HT-29 (cell line): ENCODE measurements around the gene PACRG. TPM values are rescaled to one million over a fixed set of nuclear protein-coding genes. Genes with fewer than 3 reads are reported as not detected.

Source experiments
- DNase-seq: peaks from one replicate; pipeline ENCODE4 v3.0.0-alpha.2; 2015; ENCODE audit warnings: low spot score
- total RNA-seq: library from RNA; depleted of rRNA; stranded (reverse); fragments of >200 nt; shearing (Covaris generic); gene quantifications from 2 replicates; pipeline ENCODE4 v1.2.3, GENCODE V29; 2014

PACRG gene
- total RNA-seq, 1 experiment from 2014 or later, result 0.81 TPM

DNA sequence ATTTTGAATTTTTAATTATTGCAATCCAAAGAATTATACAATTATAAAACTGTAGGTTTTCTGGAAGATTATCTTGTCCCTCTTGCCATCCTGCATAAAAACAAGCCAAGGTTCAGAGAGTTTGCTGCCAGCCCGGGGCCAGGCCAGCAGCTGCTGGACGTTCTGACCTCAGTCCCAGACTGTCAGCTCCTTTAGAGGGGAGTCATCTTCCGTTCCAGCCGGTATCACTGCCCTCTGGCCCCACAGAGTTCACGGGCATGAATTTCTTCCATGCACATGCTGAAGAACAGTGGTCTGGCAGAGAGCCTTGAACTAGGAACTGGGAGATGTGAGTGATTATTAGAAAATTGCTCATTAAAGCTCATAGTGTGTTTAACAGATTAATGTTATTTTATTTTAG, 556.4 kb downstream of the PACRG start:
- DNase-seq, result no peak

DNA sequence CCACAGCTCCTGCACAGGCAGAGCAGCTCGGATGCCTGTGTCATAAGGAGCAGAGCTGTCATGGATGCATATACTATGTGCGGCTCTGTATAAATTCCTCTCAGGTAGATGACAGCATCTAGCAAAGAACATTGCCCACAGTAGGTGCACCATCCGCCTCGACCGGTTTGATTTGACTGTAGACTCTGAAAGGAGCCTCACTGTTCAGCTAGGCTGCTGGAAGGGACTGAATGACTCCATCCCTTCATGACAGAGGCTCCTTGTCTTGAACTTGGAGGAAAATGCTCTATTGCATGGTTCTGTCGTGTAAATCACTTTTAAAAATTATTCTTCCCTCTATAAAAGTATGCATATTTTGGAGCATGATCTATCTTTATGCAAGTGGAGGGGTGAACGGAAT, 557.9 kb downstream of the PACRG start:
- no peak for DNase-seq

DNA sequence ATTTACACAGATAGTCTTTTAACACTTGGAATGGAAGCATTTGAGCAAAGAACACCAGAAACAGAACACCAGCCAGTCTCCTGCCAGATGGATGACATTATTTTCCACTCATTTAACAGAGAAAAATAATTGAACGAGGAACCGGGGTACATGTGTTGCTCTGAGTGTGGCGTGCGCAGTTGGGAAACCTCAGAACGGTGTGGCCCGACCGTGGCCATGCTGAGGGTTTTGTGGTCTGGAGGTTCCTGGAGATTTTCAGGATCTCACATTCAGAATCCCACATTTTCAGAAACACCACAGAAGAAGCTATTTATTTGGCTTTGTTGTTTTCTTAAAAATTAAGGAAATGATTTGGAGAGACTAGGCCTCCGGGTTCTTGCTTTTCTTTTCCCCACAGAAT, 559.9 kb downstream of the PACRG start:
- no peak for DNase-seq

DNA sequence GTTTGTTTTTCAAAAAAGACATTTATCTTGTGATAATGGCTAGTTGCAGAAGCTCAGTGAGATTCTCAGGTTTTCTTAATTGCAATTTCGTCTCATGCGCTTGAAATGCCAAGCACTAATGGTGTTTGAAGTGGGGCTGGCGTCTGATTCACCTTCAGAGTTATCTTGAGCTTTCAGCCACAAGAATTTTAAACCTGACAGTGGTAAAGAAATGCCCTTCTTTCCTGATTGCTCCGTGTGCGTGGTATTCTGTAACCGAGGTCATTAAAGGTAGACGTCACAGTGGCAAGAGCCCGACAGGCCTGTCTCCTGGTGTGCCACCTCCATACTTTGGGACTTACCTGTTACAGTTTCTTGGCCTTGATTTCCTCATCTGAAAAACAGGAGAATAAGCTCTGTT, 560.3 kb downstream of the PACRG start:
- no peak for DNase-seq

DNA sequence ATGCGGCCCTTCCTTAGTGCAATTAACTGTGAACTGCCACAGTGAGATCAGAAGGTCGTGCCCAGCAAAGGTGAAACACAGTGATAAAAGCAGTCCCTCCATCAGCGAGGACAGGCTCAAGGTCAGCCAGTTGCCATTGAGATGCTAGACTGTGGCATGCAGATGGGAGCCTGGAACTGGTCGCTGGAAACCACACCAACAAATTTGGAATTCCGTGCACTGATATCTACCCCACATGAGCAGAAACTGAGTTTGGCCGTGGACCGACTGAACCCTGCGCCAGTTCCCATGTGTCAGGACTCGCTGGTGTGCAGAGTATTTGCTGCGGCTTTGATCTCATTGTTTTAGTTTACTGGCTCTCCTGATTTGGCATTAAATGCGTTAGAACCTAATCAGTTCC, 561.1 kb downstream of the PACRG start:
- DNase-seq, result no peak

DNA sequence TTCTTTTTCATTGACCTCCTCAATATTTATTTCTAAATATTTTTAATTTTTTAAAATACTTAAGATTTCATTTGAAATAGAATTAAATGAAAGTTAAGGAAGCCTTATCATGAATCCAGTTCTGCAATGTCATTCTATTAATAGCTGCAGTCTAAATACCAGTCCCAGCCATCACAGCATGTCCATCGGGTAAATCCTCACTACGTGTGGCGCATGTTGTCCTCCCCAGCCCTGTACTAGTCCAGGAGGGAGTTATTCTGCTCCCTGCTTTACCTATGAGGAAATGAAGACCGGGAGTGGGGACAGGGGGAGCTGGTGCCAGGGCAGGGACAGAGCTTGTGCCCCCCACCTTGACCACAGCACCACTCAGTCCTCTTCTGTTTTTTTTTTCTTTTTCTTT, 561.7 kb downstream of the PACRG start:
- no peak for DNase-seq

DNA sequence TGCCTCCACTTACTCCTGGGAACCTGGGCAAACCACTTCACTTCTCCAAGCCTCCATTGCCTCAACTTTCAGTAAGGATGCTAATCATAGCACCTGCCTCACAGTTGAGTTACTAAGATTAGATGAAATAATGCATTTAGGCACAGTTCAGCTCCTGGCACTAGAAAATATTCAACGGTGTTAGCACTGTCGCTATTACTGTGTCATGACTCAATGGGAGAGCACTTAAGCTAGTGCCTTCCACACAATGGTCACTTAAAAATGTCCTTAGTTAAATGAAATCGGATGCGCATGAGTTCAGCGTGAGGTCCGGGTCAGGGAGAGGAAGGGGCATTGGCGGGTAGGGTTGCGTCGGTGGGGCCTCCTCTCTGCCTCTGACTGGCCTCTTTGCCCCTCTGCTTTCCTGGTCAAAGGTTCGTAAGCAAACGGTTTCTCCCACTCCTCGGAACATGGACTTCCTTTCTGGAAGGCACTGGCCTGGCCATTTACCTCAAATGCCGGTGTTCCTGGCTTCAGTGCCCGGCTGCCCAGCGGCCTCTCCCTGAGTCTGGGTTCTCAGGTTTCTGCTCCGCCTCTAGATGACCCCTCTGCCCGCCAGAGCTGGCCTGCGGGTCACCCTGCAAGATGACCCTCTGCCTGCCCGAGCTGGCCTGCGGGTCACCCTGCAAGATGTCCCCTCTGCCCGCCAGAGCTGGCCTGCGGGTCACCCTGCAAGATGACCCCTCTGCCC, 562.9 kb downstream of the PACRG start:
- DNase-seq, result no peak

DNA sequence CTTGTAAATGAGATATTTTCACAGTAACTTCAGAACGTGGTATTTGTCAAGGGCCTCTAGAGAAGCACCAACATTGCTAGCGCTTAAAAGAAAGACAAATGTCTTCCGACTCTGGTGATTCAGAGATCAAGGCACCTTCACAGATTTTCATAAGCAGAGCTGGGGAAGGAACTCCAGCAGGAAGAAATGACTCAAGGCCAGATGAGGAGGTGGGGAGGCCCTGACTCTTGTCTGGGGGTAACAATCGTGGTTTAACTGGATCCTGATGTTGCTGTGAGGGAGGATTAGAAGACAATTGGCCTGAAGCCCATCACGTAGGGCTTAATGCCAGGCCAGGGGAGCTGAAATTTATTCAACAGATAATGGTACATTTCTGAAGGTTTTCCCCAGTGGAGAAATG, 563.8 kb downstream of the PACRG start:
- DNase-seq, result no peak

DNA sequence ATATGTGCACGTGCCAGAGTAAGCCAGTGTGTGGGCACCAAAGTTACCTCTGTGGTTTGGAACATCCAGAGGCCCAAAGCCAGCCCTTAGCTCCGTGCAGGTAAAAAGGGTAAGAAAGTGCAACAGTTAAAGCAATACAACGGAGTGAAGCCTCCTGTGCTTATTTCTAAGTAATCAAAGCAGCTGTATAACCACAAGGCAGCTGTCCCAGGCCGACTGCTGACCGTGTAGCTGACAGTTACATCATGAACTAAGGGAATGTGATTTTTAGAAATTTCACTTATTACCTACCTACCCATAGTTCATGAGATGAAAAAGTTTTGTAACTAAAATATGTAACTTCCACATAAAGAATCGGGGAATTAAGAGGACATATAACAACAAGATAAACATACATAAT, 565.5 kb downstream of the PACRG start:
- no peak for DNase-seq

DNA sequence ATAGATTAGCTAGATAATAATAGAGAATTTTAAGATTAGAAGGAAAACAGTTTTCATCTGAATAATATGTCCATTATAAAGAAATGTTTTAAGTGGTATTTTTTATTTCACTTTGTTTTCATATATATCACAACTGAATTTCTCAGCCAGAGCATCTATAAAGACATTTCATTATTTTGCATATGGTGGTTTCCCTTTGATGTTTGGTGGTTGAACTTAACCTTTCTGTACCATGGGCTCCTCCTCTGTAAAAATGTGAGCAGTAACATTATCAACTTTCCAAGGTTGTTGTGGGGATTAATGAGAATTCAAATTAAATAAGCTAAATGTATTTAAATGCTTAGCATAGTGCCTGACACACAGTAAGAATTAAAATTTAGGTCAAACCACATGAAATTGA, 567.0 kb downstream of the PACRG start:
- DNase-seq, result no peak

DNA sequence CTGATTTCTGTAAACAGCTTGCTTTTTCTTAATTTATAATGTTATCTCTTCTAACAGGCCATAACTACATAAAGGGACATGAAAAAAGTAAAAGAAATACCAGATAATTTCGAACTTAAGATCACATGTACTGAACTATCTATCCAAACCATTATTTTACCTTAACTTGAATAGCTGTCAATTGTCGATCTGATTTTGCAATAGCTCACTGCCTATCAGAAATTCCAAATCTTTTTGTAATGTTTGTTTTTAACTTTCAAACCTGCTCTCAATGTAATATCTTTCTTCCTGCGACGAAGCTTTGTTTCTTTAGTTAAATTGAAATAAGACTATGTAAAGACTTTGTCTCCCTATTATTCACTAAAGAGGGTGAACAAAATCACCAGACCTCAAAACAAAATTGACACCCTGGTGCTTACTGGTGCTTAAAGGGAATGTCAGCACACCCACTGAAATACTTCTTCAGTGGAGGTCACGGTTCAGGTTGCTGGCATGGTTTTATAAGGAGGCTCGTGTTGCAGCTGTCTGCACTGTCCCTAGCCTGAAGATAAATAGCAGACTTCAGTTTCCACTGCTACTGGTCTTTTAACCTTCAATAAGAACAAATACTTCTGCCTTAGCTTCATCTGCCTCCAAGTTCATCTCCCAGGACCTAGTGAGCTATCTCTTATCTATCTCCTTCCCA, 569.2 kb downstream of the PACRG start:
- no peak for DNase-seq

DNA sequence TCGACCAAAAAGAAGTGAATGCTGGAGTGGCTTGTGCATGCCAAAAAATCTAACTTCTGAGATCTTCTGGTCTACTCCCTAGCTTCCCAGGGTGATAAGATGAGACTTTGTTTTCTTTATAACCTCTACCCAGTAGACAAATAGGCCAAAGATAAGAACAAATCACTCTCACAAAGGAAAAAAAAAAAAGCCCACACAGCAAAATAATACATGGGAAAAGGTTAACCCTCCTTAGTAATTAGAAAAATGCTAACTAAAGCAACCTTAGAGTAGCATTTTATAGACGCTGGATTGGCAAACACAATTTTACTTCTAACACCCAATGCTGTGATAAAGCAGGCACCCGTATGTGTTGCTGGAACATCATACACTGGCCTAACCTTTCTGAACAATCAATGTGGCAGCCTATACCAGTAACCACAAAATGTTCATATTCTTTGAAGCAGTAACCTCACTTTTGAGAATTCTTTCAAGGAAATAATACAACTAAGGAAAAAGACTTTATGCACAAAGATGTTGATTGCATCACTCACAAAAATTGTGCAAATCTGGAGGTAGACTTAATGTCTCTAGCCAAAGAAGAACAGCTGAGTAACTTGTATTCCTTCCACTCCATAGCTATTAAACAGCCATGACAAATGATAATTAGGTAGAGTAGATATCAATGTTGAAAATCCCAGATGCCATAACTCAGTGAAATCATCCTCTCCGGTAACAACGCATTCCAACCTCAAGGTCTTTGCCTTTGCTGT, 570.5 kb downstream of the PACRG start:
- no peak for DNase-seq

DNA sequence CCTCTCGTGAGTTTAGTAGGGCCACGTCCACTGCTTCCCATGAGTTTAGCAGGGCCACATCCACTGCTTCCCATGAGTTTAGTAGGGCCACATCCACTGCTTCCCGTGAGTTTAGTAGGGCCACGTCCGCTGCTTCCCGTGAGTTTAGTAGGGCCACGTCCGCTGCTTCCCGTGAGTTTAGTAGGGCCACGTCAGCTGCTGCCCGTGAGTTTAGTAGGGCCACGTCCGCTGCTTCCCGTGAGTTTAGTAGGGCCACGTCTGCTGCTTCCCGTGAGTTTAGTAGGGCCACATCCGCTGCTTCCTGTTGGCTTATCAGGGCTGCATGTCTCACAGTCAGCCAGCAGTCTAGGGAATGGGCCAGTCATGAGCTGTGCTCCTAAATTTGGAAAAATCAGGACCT, 573.1 kb downstream of the PACRG start:
- DNase-seq, result no peak

DNA sequence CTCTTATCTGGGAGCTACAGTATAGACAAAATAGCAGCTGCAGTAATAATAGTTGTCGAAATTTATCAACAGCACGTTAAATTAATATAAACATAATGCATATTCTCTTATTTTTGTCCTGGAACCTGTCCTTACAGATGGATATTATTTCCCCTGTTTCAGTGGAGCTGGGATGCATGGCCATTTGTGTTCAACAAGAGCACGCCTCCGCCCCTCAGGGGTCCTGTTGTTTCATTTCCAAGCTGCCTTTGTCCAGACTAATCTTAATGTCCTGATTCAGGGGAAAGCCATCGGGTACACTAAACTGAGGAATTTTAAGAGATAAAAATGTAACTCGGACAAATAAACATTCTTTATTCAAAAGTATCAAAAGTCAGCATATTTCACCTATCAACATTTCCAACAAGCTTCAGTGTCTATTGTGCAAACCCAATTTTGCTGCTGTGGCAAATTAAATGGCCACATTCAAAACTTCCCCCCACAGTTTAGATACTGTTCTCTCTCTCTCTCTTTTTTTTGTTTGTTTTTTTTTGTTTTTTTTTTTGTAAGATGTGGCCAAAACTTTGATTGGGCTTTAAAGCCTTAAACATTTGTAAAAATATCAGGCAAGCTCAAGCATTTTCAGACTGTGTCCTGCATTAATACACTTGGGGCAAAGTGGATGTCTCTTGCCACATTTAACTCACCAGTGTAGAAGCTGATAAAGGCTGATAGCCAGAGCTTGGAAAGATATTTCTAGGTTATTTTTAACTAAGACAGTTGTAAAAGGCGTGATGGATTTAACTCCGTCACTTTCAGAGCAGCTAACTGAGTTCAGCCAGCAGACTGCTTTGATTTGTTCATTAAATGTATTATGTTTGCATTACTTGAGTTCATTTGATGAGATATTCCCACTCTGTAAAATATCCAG, 574.2 kb downstream of the PACRG start:
- no peak for DNase-seq

DNA sequence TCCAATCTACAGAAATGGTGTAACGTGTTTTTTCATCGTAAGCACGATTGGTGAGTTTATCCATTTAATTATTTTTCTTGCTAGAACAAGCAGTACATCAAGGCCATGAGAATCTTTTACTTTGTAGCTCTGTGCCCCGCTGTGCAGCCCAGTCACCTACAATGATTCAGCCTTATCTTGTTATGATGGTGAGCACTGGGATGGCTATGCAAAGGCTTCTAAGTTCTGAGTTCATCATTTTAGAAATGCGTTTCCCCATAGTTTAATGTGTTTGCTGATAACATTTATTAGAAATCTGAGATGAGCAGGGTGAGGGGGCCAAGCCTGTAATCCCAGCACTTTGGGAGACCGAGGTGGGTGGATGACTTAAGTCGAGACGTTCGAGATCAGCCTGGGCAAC, 575.0 kb downstream of the PACRG start:
- DNase-seq, result no peak

DNA sequence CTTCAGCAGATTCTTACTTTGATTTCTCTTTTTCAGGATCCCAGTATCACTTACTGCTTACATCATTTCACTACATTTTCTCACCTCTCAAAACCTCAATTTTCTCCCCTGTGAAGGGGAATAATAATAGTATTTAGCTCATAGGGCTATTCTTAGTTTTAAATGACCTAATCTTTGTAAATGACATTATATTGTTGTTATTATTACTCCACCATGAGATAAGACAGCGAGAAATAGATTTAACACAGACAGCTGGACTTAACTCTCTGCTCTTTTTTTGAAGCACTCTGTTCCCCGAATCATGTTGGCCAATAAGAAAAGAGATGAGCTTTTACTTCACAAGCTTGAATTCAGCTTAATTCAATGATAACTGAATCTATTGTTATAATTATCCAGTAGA, 578.2 kb downstream of the PACRG start:
- DNase-seq, result no peak

DNA sequence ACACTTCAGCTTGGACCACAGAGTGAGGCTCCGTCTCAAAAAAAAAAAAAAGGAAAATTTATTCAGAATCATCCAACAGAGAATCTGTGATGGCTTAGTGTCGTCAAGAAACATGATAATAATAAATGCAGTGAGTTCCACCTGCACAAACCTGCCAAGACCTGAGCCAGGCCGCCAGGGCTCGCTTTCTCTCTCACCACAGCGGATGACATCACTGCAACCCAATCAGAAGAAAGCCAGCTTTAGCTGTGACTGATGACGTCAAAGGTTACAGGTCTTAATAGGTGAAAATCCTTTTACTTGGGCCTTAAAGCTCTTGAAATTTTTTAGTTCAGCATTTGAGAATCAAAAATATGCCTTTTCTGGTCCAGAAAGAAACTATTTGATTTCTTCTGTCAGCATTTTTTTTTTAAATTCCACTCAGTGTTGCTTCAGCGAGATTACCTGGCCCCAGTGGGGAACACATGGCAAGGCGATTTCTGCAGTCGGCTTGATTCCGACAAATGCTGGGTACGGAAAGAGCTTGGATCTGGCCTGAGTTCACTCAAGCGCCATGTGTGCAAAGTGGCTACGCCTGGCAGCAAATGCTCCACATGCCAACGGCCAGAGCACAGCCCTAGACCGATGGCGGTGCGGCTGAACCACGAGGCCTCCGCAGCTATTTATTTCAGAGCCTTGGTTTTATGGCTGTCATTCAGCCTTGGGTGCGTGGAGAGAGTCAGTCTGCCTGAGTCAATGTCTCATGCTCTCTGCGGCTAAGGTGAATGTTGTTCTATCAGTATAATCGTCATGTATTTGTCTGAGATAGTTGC, 581.1 kb downstream of the PACRG start:
- no peak for DNase-seq

DNA sequence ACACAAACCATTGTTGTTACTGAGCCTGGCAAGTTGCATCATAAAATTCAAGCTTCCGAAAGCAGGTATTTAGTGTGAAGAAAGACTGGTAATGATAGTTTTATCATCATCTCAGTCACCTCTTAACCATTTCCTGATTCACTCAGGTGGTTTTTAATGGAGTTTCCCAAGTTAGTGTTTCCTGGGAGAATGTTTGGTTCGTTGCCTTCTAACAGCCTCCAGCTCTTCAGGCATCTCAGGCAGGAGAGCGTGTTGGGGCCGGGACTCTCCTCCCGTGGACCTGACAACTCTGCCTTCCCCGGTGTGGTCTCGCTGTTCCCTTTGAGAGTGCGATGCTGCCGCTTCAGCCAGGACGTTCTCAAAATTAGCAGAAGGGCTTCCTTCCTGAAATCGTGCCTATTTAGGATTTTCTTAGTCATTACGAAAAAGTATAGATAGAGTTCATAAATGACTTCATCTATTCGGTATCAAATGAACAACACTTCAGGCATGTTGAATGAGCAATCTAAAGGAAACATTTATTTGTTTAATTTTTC, 581.8 kb downstream of the PACRG start:
- no peak for DNase-seq

DNA sequence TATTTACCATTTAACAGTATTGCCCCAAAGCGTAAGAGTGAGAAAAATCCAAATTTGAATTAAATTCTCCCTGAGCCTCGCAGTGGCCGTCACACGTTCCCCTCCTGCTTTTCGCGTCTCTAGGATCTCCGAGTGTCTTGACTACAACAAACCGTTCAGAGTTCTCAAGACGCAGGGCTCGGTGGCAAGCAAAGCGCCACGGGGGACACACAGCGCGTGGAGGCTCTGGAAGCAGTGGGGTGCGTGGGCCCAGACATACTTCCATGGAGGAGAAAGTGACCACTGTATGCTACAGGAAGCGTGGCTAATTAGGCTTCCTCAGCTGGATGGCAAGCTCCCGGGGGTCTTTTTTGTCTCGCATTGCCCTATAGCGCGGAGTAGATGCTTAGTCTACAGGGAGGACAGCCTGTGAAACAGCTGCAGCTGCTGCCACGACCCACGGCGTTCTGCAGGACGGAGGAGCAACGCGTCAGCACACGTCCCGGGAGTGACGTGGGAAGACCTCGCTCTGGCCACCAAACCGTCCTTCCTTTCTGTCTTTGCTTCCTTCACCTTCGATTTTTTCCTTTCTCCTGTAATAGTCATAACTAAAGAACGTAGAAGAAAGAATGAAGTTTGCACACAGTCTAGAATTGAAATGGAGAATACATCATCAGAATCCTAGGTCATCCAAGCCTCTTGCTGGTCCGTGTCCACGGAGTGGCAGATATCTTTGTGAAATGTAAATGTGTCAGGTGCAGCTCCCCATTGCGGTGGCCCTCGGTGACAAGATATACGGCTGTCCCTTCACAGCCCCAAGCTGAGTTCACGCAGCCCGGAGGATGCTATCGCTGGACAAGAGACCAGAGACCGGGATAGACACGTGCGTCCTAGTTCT, 582.6 kb downstream of the PACRG start:
- no peak for DNase-seq

DNA sequence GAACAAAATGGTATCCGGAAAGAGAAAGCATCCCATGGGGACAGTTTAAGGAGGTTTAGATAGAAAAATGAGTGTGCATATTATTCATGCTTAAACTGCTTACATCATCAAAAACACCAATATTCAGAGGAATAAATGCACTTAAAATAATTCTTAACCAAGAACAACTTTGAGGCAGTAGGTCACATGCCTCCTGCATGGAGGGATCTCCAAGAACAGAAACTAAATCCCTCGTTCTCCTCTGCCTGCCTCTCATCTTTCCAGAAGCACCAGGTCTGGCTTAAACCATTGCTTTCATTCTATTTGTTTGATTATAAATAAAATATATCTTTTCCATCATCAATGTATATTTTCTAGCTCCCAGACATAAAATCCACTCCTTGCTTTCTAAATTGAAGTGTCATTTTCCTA, 583.2 kb downstream of the PACRG start:
- no peak for DNase-seq
